OCI-LY3 (cell line): ENCODE results near the gene SHISA7.

Experiments
- H2AFZ ChIP-seq: fragments of 200-600, 300-600 bp; shearing (Covaris generic); 2 replicates; pipeline ENCODE4 v1.6.0; 2014; ENCODE audit warnings: antibody characterized with exemption, low read depth, low read length
- H3K27ac ChIP-seq: fragments of 200-600, 300-600 bp; sonication (generic); 2 replicates; pipeline ENCODE4 v1.5.1; 2014; ENCODE audit warnings: mild to moderate bottlenecking, low read length, moderate library complexity, mixed read lengths
- H3K27me3 ChIP-seq: fragments of 200-600, 300-600 bp; sonication (generic); 2 replicates; pipeline ENCODE4 v1.6.1; 2014; ENCODE audit warnings: low read depth, low read length, mixed read lengths
- H3K36me3 ChIP-seq: fragments of 200-600, 300-600 bp; sonication (generic); replicated peaks from 2 replicates; pipeline ENCODE3; 2014; ENCODE audit warnings: low read depth, low read length, mixed read lengths
- H3K4me1 ChIP-seq: fragments of 300-600, 200-600 bp; sonication (generic); 2 replicates; pipeline ENCODE4 v1.6.1; 2014; ENCODE audit warnings: low read length, mixed read lengths
- H3K4me2 ChIP-seq: fragments of 200-600, 300-600 bp; sonication (generic); 2 replicates; pipeline ENCODE4 v1.6.1; 2014; ENCODE audit warnings: low read length, mixed read lengths
- H3K4me3 ChIP-seq: fragments of 300-600, 200-600 bp; sonication (generic); 2 replicates; pipeline ENCODE4 v1.5.1; 2014; ENCODE audit warnings: antibody characterized with exemption, mild to moderate bottlenecking, low read length, moderate library complexity
- H3K79me2 ChIP-seq: fragments of 300-600, 200-600 bp; shearing (Covaris generic); 2 replicates; pipeline ENCODE4 v1.6.1; 2014; ENCODE audit warnings: mild to moderate bottlenecking, low read length, mixed read lengths
- H3K9ac ChIP-seq: fragments of 300-600, 200-600 bp; shearing (Covaris generic); 2 replicates; pipeline ENCODE4 v1.6.0; 2014; ENCODE audit warnings: mild to moderate bottlenecking, low read length, moderate library complexity
- H3K9me3 ChIP-seq: fragments of 200-600, 300-600 bp; shearing (Covaris generic); 2 replicates; pipeline ENCODE4 v1.6.1; 2014; ENCODE audit warnings: low read length, mixed read lengths; ENCODE audit not compliant: insufficient read depth
- H4K20me1 ChIP-seq: fragments of 200-600, 300-600 bp; sonication (generic); 2 replicates; pipeline ENCODE4 v1.6.1; 2016; ENCODE audit warnings: low read length, mixed read lengths; ENCODE audit not compliant: insufficient read depth
- CTCF ChIP-seq: fragments of 200-600, 300-600 bp; sonication (generic); IDR thresholded peaks from 2 replicates; pipeline ENCODE4 v1.5.1; 2014; ENCODE audit warnings: antibody characterized with exemption, low read length, low read depth
- EZH2phosphoT487 ChIP-seq: fragments of 200-600 bp; shearing (Covaris generic); IDR thresholded peaks from 2 replicates; pipeline ENCODE4 v1.6.1; 2018; ENCODE audit warnings: antibody characterized with exemption, mixed run types, low read depth

Gene SHISA7

GRCh38 chr19:55482967-55483705 is 40.0 kb upstream of the SHISA7 start:
- TF ChIP-seq EZH2phosphoT487 (no peak), CTCF (no peak)
- Histone ChIP-seq H3K4me2 (no peak overlapping the region), H3K4me1 (peaks cover 11% of the 10 kb centered on the region), H3K9me3 (no peaks in the 10 kb centered on the region), H3K4me3 (no peak overlapping the region), H3K9ac (no peak overlapping the region), H3K27me3 (no peaks in the 10 kb centered on the region), H3K27ac (no peak overlapping the region), H2AFZ (no peak overlapping the region), H3K79me2 (peaks cover 10% of the 10 kb centered on the region; the same call in 1 of the 2 replicates), H4K20me1 (no peaks in the 10 kb centered on the region), H3K36me3 (peaks cover 5% of the 10 kb centered on the region)

GRCh38 chr19:55482156-55482961 is 39.3 kb upstream of the SHISA7 start:
- peaks cover 17% of the 10 kb centered on the region for H3K4me1 ChIP-seq

GRCh38 chr19:55481794-55482155 is 38.7 kb upstream of the SHISA7 start:
- TF ChIP-seq EZH2phosphoT487 (no peak), CTCF (no peak)
- Histone ChIP-seq H3K9ac (no peak overlapping the region), H3K9me3 (no peaks in the 10 kb centered on the region), H3K27ac (no peak overlapping the region), H3K4me3 (no peak overlapping the region), H3K79me2 (peaks cover 19% of the 10 kb centered on the region), H2AFZ (no peak overlapping the region), H3K27me3 (no peaks in the 10 kb centered on the region), H4K20me1 (no peaks in the 10 kb centered on the region), H3K4me1 (peaks cover 17% of the 10 kb centered on the region), H3K4me2 (no peak overlapping the region), H3K36me3 (peaks cover 5% of the 10 kb centered on the region)

More at GRCh38 chr19:55482156-55482961, 39.3 kb upstream of the SHISA7 start:
- no peak overlapping the region for H2AFZ ChIP-seq
- no peak overlapping the region for H3K4me2 ChIP-seq
- H3K4me3 ChIP-seq, result no peak overlapping the region
- H3K27me3 ChIP-seq, result no peaks in the 10 kb centered on the region
- H3K79me2 ChIP-seq, result peaks cover 16% of the 10 kb centered on the region
- H3K9ac ChIP-seq, result no peak overlapping the region
- no peaks in the 10 kb centered on the region for H4K20me1 ChIP-seq
- H3K9me3 ChIP-seq, result no peaks in the 10 kb centered on the region
- H3K36me3 ChIP-seq, result peaks cover 5% of the 10 kb centered on the region
- H3K27ac ChIP-seq, result no peak overlapping the region
- TF ChIP-seq EZH2phosphoT487 (no peak), CTCF (no peak)

GRCh38 chr19:55481148-55481793 is 38.2 kb upstream of the SHISA7 start:
- no peaks in the 10 kb centered on the region for H3K9me3 ChIP-seq
- H3K4me3 ChIP-seq, result no peak overlapping the region
- peaks cover 19% of the 10 kb centered on the region for H3K79me2 ChIP-seq
- no peak overlapping the region for H3K9ac ChIP-seq
- peaks cover 17% of the 10 kb centered on the region for H3K4me1 ChIP-seq
- no peak overlapping the region for H3K27ac ChIP-seq
- peaks cover 5% of the 10 kb centered on the region for H3K36me3 ChIP-seq
- H3K27me3 ChIP-seq, result no peaks in the 10 kb centered on the region
- no peaks in the 10 kb centered on the region for H4K20me1 ChIP-seq
- TF ChIP-seq CTCF (no peak), EZH2phosphoT487 (no peak)
- H2AFZ ChIP-seq, result no peak overlapping the region
- no peak overlapping the region for H3K4me2 ChIP-seq
